RWPE2 (cell line): ENCODE data around the gene DOK3.
A peak's percentile ranks its signal among the peaks of the same experiment; 100 is the strongest.

Experiments
- ATAC-seq: fragments of 200-7000 bp; cut with Tn5 transposase; 3 replicates; pipeline ENCODE4 v1.9.1; 2021; ENCODE audit warnings: low read depth
- DNase-seq: peaks from one replicate; pipeline ENCODE4 v3.0.0-alpha.2; 2020; ENCODE audit warnings: low spot score
- H3K27ac ChIP-seq: fragments of 450-650 bp; 2 replicates; pipeline ENCODE4 v1.5.1; 2017; ENCODE audit warnings: mild to moderate bottlenecking; ENCODE audit not compliant: poor library complexity, severe bottlenecking
- H3K27me3 ChIP-seq: fragments of 250-450 bp; sonication (Bioruptor Pico); 2 replicates; pipeline ENCODE4 v1.5.1; 2021; ENCODE audit warnings: mild to moderate bottlenecking, moderate library complexity; ENCODE audit not compliant: insufficient read depth, poor library complexity, severe bottlenecking
- H3K36me3 ChIP-seq: fragments of 250-450 bp; sonication (Bioruptor Pico); 2 replicates; pipeline ENCODE4 v1.5.1; 2020; ENCODE audit warnings: low read depth, mild to moderate bottlenecking, moderate library complexity
- H3K4me1 ChIP-seq: fragments of 250-450 bp; sonication (Bioruptor Pico); 2 replicates; pipeline ENCODE4 v1.5.1; 2021; ENCODE audit warnings: mild to moderate bottlenecking, moderate library complexity; ENCODE audit not compliant: insufficient read depth, poor library complexity, severe bottlenecking
- H3K4me3 ChIP-seq: fragments of 250-450 bp; sonication (Bioruptor Pico); 2 replicates; pipeline ENCODE4 v1.5.1; 2021; ENCODE audit warnings: mild to moderate bottlenecking, moderate library complexity; ENCODE audit not compliant: severe bottlenecking
- H3K9me3 ChIP-seq: fragments of 250-450 bp; sonication (Bioruptor Pico); 2 replicates; pipeline ENCODE4 v1.5.1; 2021; ENCODE audit warnings: mild to moderate bottlenecking, moderate library complexity; ENCODE audit not compliant: severe bottlenecking
- CTCF ChIP-seq: fragments of 450-650 bp; IDR thresholded peaks from one replicate; pipeline ENCODE4 v1.5.1; 2017; ENCODE audit warnings: mild to moderate bottlenecking, moderate library complexity; ENCODE audit not compliant: poor library complexity, severe bottlenecking

Gene DOK3

GRCh38 chr5:177474846-177475562 is 34.6 kb downstream of the DOK3 start:
- H3K4me3 ChIP-seq = no peak overlapping the region
- peaks cover 23% of the 10 kb centered on the region for H3K4me1 ChIP-seq
- no peak overlapping the region for H3K27ac ChIP-seq

GRCh38 chr5:177474002-177474476 is 35.6 kb downstream of the DOK3 start:
- TF ChIP-seq CTCF = no peak
- Histone ChIP-seq H3K9me3 (no peaks in the 10 kb centered on the region), H3K4me1 (peaks cover 21% of the 10 kb centered on the region), H3K27me3 (no peaks in the 10 kb centered on the region), H3K36me3 (peaks cover 5% of the 10 kb centered on the region; the same call in 1 of the 2 replicates), H3K4me3 (no peak overlapping the region), H3K27ac (no peak overlapping the region)
- ATAC-seq (no peak), DNase-seq (no peak)

More at GRCh38 chr5:177474846-177475562, 34.6 kb downstream of the DOK3 start:
- H3K27me3 ChIP-seq = no peaks in the 10 kb centered on the region
- no peak for TF ChIP-seq CTCF
- no peaks in the 10 kb centered on the region for H3K9me3 ChIP-seq
- ATAC-seq (no peak), DNase-seq (no peak)
- peaks cover 5% of the 10 kb centered on the region; the same call in 1 of the 2 replicates for H3K36me3 ChIP-seq

- ATAC-seq (peak; percentile 53), DNase-seq (no peak)
- Histone ChIP-seq H3K9me3 (no peaks in the 10 kb centered on the region), H3K4me1 (peaks cover 16% of the 10 kb centered on the region), H3K36me3 (peaks cover 9% of the 10 kb centered on the region), H3K27ac (peak within 1 kb of the TSS; percentile 69), H3K27me3 (no peaks in the 10 kb centered on the region), H3K4me3 (peak within 1 kb of the TSS; percentile 97)
- no peak for TF ChIP-seq CTCF
Observed at GRCh38 chr5:177473443-177474001, 36.1 kb downstream of the DOK3 start, which contains the start of gene DBN1. TSS of gene DBN1 (minus strand) at chr5:177473634. CDS start at chr5:177473521, 113 bp downstream.

- ATAC-seq (peak; percentile 24), DNase-seq (no peak)
- TF ChIP-seq CTCF = no peak
- Histone ChIP-seq H3K9me3 (no peaks in the 10 kb centered on the region), H3K36me3 (peaks cover 15% of the 10 kb centered on the region), H3K27me3 (no peaks in the 10 kb centered on the region), H3K27ac (peak overlapping the region; percentile 69), H3K4me1 (peaks cover 15% of the 10 kb centered on the region), H3K4me3 (peak overlapping the region; percentile 97)
Observed at GRCh38 chr5:177472460-177473442, 36.9 kb downstream of the DOK3 start.
